D721Med (cell line): ENCODE data around the gene PDE3B.
"Not testable (repeated sequence)": the region's sequence is repeated elsewhere in the genome, so short reads cannot be mapped to it uniquely, and the experiment has no call there.

Experiments
- DNase-seq: peaks from one replicate; pipeline ENCODE4 v3.0.0; 2011; ENCODE audit warnings: low spot score; ENCODE audit not compliant: insufficient read length
- FAIRE-seq: peaks from 2 replicates; lab custom pipeline; 2011; peaks lifted over from hg19 to GRCh38; lab: Jason Lieb, UNC
- CTCF ChIP-seq: IDR thresholded peaks from 2 replicates; pipeline ENCODE4 v1.5.1; 2012; ENCODE audit warnings: mild to moderate bottlenecking, control low read depth; ENCODE audit not compliant: insufficient read depth; ENCODE audit errors: missing control alignments

The PDE3B gene

GRCh38 chr11:14872032-14872431, 228.4 kb downstream of the PDE3B start:
- no peak for TF ChIP-seq CTCF
- FAIRE-seq (no peak), DNase-seq (no peak)

GRCh38 chr11:14873632-14874031, 230.0 kb downstream of the PDE3B start:
- FAIRE-seq = no peak
- DNase-seq = no peak
- no peak for TF ChIP-seq CTCF

GRCh38 chr11:14875163-14875562, 231.6 kb downstream of the PDE3B start:
- FAIRE-seq = no peak
- no peak for TF ChIP-seq CTCF
- DNase-seq = no peak

GRCh38 chr11:14881576-14882193, 238.1 kb downstream of the PDE3B start:
- TF ChIP-seq CTCF = no peak
- FAIRE-seq = no peak
- DNase-seq = no peak

GRCh38 chr11:14882196-14882595, 238.6 kb downstream of the PDE3B start:
- FAIRE-seq (no peak), DNase-seq (no peak)

GRCh38 chr11:14883683-14884082, 240.1 kb downstream of the PDE3B start:
- not testable (repeated sequence) for DNase-seq, FAIRE-seq

More at GRCh38 chr11:14882196-14882595, 238.6 kb downstream of the PDE3B start:
- TF ChIP-seq CTCF = no peak

- TF ChIP-seq CTCF = no peak
- DNase-seq = no peak
- FAIRE-seq = no peak
Observed at GRCh38 chr11:14884667-14885273, 241.2 kb downstream of the PDE3B start.
